ENCODE measurements around the gene ANO2.

ANO2 gene

GRCh38 chr12:5770727-5771126, 174.3 kb downstream of the ANO2 start:
- DNase-seq, result no peak

GRCh38 chr12:5768581-5769196, 176.4 kb downstream of the ANO2 start:
- DNase-seq, result no peak

- no peak for DNase-seq
These were observed 176.9 kb downstream of the ANO2 start for GRCh38 chr12:5768171-5768570.

DNA sequence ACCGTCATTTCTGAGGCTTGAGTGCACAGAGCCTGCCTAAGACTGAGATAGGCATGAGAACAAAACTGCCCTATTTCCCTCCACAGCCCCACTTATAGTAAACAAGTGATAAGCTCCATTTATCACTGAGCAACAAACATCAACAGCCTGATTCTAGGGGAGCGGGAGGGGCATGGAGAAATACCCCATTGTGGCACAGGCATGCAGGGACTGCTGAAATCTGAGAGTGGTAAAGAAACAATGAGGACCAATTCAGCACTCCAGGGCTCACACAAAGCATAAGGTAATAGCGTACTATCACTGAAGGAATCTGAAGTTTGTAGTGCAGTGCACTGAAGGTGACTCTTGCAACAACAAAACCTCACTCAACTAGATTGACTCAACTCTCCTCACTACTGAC, 186.7 kb downstream of the ANO2 start:
- DNase-seq, result no peak

DNA sequence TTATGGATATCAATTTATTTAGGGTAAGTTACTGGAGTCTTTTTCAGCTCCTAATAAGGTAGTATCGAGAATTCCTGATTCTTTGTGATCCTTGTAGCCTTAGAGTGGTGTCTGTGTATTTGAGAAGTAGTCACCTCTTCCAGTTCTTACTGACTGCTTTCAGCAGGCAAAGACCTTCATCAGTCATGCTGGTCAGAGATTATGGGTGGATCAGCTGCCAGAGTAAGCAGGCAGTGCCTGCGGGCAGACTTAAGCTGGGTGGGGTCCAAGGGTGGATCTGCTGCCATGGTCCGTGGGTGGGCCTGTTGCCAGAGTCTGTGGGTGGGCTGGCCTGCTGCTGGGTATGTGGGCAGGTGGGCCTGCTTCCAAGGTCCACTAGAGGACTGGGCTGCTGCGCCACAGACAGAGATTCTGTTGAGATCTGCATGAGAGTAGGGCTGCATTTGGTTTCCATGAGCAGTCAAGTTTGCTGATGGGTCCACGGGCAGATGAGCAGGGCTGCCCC, 188.7 kb downstream of the ANO2 start:
- DNase-seq, result no peak

GRCh38 chr12:5748027-5748426, 197.0 kb downstream of the ANO2 start:
- DNase-seq, result no peak

GRCh38 chr12:5746917-5747316, 198.1 kb downstream of the ANO2 start:
- no peak for DNase-seq

DNA sequence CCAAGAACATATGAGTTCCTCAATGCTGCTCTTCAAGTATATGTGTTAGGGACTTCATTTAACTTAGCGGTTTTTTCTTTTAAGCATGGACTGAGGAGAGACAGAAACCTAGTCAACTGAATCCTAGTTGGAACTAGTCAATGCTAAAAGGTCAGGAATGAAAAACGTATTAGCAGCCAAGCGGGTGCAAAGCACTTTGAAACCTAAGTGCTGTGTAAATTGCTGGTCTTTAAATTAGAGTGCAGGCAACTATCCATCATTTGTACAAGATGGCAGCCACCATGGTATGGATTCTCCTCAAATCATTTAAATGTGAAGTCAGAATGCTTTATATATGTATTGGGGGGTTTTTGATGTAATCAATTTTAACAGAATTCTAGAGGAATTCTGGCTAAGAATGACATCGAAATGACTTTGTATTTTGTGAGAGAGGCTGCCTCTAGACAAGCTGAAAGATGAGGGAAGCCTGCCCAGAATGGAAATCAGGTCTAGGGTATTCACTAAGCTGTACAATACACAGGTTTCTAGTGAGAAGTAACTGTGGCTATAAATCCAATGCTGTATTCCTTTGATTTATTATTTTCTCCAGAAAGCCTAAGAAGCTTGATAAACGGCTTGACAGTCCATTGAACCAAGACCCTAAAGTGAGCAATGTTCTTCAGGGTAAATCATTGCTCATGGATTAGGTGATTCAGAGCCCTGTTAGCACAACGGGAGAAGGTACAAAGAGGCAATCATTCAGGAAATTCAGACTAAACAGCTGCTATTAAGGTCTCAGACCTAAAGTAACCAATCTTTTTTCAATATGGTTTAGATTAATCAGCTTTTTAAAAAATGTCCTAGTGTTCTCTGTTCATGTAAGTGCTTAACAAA, 198.8 kb downstream of the ANO2 start:
- DNase-seq, result no peak

DNA sequence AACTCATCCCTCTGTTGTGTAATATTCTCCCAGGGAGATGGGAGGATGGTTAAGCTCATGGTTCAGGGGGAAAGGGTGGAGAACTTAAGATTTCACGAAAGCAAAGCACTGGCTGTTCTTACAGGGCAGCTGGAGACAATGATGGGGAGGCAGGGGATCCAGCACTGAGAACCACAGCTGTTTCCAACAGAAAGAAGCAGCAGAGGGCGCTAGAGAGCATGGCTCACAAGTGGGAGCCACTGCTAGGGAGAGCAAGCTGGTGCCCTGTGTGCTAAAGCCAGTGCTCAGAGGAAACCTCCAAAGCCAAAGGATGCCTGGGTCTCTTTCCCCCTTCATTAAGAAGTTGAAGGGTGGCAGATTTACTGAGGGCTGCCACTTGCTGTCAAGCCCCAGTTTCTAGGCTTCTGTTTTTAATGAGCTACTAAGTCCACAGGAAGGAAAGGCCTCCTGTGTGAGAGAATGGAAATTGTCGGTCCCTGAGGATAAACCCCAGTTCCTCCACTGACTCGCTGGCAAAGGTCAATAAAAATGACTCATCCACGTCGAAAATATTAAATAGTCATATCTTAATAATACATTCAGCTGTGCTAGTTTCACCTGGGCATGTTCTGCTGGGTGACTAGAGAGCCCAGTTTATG, 199.7 kb downstream of the ANO2 start:
- peak; percentile 39 for DNase-seq

- DNase-seq, result no peak
These were observed 202.8 kb downstream of the ANO2 start for GRCh38 chr12:5742258-5742657.

DNA sequence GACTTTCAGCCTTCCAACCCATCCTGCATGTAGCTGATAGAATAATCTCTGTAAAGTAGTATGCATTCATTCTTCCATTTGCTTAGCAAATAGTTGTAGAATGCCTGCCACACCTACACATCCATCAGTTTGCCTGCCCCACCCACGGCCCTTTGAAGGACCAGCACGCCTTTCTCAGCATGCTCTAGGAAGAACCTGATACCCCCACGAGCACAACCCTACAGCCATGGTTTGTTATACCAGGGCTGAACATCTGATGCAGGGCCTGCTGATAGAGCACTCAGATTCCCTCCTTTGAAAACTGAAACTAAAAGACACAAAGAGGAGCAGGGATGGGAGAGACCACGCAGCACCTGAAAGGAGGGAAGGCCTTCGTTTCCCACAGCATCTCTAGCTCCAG, 205.1 kb downstream of the ANO2 start:
- no peak for DNase-seq

- DNase-seq, result no peak
These were observed 207.3 kb downstream of the ANO2 start for GRCh38 chr12:5737778-5738177.

- no peak for DNase-seq
These were observed 208.5 kb downstream of the ANO2 start for GRCh38 chr12:5736527-5736926.

- no peak for DNase-seq
These were observed 209.0 kb downstream of the ANO2 start for GRCh38 chr12:5736016-5736415.

GRCh38 chr12:5733916-5734315, 211.1 kb downstream of the ANO2 start:
- no peak for DNase-seq

DNA sequence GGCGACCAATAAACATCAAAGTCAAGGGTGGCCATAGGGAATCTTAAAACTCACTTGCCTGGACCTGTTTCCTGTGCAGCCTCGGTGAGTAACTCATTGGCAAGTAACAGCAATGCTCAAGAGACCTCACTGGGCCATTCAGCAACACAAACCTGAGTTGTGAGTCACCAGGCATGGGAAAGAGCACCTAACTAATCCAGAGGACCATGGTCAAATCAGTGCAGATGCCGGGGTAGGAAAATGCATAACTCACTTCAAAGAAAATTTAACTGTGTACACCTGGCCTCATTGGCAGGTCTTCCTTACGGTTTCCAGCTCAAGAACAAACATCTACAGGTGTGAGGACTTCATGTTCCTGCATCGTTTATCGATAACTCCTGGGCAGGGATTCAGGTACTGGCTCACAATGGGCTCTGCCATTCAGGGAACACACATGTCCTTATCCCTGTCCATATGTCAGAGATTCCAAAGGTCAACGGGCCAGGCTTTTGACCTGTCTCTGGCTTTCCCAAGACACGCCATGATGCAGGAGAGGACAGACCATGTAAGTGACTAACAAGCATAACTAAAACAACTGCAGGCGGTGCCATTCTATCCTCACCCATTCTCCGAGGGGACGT, 211.8 kb downstream of the ANO2 start:
- no peak for DNase-seq

- no peak for DNase-seq
These were observed 214.1 kb downstream of the ANO2 start for GRCh38 chr12:5730962-5731361.

DNA sequence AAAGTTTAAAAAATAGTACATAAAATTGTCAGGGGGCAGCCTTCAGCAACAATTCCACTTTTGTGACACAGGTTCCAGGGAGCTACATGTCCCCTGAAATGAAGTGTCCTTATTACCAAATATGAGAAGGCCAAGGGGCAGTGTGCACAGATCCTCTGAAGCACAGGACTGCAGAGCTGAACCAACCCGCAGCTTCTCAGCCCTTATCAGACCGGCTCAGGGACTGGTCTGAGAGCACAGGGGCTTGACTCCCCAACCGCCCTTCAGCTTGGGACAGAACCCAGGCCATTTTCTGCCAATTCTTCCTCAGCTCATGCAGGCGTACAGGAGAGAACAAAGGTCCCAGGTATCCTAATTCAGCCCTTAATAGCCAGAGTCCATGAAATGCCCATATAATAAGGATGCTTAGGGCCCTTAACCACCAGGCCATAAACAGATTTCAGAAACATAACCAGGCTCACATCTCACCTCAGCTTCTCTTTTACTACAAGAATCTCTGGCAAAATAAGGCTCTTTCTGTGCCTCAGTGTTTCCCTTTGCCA, 221.3 kb downstream of the ANO2 start:
- no peak for DNase-seq

GRCh38 chr12:5723071-5723470, 222.0 kb downstream of the ANO2 start:
- no peak for DNase-seq

GRCh38 chr12:5720381-5721005, 224.6 kb downstream of the ANO2 start:
- no peak for DNase-seq

DNA sequence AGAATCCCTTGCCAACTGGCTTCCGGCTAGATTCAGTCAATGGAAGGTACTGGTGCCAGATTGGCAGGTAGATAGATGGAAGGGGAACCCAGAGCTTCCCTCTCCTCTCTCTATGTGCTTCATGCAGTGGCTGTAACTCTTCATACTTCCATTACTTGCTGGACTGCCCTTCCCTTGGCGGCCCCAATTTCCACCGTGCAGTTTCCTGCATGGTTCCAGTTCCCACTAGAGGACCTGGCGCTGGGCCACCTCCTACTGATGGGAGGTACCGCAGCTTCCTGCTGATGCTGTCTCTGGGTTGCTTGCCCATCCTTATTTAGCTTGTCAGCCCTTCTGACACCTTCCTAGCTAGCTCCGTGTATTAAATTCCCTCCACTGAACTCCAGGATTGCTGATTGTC, 226.4 kb downstream of the ANO2 start:
- DNase-seq, result no peak

DNA sequence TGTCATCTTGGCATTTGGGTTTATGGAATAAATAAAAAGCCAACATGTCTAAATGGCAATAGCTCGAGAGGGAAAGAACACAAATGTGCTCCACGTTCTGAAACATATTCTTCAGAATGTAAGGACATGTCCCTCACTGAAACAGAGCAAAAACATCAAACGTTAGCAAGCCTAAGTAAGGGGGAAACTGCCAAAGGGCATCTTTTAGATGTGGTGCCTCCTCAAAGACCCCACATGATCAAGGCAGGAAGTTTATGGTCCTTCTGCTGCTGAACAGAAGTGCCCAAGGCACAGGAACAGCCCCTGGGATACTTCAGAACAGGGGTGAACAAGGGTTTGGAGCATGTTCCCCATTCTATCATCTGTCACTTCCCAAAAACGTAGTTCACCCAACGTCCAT, 227.0 kb downstream of the ANO2 start:
- no peak for DNase-seq

DNA sequence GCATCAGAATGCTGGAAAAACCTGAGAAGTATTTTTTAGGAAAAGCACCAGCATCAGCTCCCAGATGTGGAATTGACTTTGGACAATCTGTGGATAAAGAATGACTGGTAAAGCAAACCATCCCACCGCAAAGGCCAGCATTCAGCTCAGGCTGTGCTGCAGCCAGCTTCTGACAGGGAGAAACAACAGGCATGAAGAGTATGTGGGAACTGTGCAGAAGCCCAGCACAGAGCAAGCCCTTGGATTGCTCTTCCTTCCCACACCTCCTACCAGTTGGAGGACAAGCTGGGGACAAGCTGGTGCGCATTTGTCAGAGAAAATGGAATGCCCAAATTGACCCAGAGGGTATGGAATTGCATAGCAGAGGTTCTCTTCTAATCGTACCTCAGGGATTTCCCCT, 228.1 kb downstream of the ANO2 start:
- no peak for DNase-seq

Measured in stimulated activated CD4-positive, alpha-beta T cell treated with anti-CD3 and anti-CD28 coated beads, Interleukin-4, amount 100 ng/mL, for 1 hour (primary cell).